ENCODE measurements around the gene YDJC. TPM values are rescaled to one million over a fixed set of nuclear protein-coding genes. Genes with fewer than 3 reads are reported as not detected.

The YDJC gene
- total and polyA plus RNA-seq, 2 of the 8 experiments (the other 6 are each of a cell fraction or from before 2014, with no cell fraction given): 36.7 to 45.2 TPM

DNA sequence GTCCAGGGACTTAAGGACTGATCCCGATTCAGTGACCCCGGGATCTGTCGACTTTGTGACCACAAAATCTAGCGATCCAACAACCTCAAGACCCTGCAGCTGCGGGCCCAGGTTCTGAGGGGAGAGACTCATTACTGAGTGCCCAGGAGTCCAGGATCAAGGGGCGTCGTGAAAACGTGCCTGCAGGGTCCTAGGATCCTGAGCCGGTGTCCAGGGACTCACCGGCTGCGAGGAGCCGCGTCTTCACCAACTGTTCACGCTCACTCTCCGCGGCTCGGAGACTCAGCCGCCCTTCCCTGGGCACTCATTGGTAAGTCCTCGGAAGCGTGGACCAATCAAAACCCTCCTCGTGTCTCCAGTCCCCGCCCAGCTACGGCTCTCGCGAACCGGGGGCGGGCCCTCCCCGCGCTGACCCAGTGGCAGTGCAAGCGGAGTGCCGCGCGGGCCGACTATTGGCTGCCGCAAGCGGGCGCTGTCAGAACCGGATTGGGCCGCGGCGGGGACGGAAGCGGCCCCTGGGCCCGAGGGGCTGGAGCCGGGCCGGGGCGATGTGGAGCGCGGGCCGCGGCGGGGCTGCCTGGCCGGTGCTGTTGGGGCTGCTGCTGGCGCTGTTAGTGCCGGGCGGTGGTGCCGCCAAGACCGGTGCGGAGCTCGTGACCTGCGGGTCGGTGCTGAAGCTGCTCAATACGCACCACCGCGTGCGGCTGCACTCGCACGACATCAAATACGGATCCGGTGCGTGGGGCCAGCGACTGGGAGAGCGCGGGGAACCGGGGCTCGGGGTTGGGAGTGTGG lies 12.2 kb upstream of the YDJC start, which contains the start of gene SDF2L1 (continued):
- TF ChIP-seq SRF (IDR thresholded peaks at IDR 0.05; ENCODE audit: low read depth, low read length) (no peak), TEAD4 (IDR thresholded peaks at IDR 0.05; ENCODE audit: low read depth, low read length) (no peak), EZH2 (IDR thresholded peaks at IDR 0.05; ENCODE audit: low read depth, low read length, severe bottlenecking) (no peak), CHD2 (IDR thresholded peaks at IDR 0.05; ENCODE audit: low read length) (peak; percentile 72), HDAC6 (IDR thresholded peaks at IDR 0.05; ENCODE audit: low read depth, low read length) (no peak), USF2 (IDR thresholded peaks at IDR 0.05; ENCODE audit: low read length) (no peak), JUN (IDR thresholded peaks at IDR 0.05; ENCODE audit: low read depth, low read length) (no peak), HDAC2 (IDR thresholded peaks at IDR 0.05; ENCODE audit: borderline replicate concordance in 1 of 2, low read depth in 2 of 2, low read length in 2 of 2) (no peak; a peak in 1 of 4 replicates), SP2 (IDR thresholded peaks at IDR 0.05; ENCODE audit: low read length) (peak; percentile 45; the same call in 1 of the 2 replicates), CBX8 (IDR thresholded peaks at IDR 0.05; ENCODE audit: borderline replicate concordance, low read depth, low read length) (no peak), EGR1 (IDR thresholded peaks at IDR 0.05; ENCODE audit: borderline replicate concordance, low read depth, low read length) (no peak), TCF12 (IDR thresholded peaks at IDR 0.05; ENCODE audit: low read depth, low read length) (no peak), KDM1A (IDR thresholded peaks at IDR 0.05; ENCODE audit: borderline replicate concordance, low read length) (no peak), ATF2 (IDR thresholded peaks at IDR 0.05; ENCODE audit: low read length) (no peak), NANOG (IDR thresholded peaks at IDR 0.05; ENCODE audit: insufficient read depth, low read depth, low read length, poor library complexity, severe bottlenecking) (no peak), SIX5 (IDR thresholded peaks at IDR 0.05; ENCODE audit: low read depth, low read length) (no peak), TAF1 (IDR thresholded peaks at IDR 0.05; ENCODE audit: low read depth, low read length) (peak; percentile 84), GABPA (IDR thresholded peaks at IDR 0.05; ENCODE audit: borderline replicate concordance, insufficient read depth, low read length) (no peak), CBX5 (IDR thresholded peaks at IDR 0.05; ENCODE audit: low read depth, low read length) (no peak)
- TF ChIP-seq, protein P1, sequence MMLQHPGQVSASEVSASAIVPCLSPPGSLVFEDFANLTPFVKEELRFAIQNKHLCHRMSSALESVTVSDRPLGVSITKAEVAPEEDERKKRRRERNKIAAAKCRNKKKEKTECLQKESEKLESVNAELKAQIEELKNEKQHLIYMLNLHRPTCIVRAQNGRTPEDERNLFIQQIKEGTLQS (IDR thresholded peaks at IDR 0.05; ENCODE audit: insufficient read depth, low read depth, low read length): no peak

Measured in H1 (cell line).